ENCODE measurements around the gene PIK3CG.
"Not testable (repeated sequence)": the region's sequence is repeated elsewhere in the genome, so short reads cannot be mapped to it uniquely, and the experiment has no call there.

Gene PIK3CG

GRCh38 chr7:106898967-106899366, 33.9 kb downstream of the PIK3CG start:
- H3K36me3 ChIP-seq (ENCODE audit: control insufficient read depth in 1 of 2, insufficient read depth in 2 of 2, low read depth in 1 of 2, low read length in 2 of 2); H2BK5ac ChIP-seq (ENCODE audit: low read depth, low read length, poor library complexity, severe bottlenecking); H3K27me3 ChIP-seq (ENCODE audit: control insufficient read depth in 1 of 2, insufficient read depth in 1 of 2, low read length in 2 of 2); H2BK15ac ChIP-seq (ENCODE audit: low read depth, poor library complexity, severe bottlenecking); H4K91ac ChIP-seq (ENCODE audit: low read length); H4K8ac ChIP-seq (ENCODE audit: low read length); H3K27ac ChIP-seq (ENCODE audit: low read length, poor library complexity, severe bottlenecking); H3K4ac ChIP-seq (ENCODE audit: low read depth in 1 of 2, low read length in 2 of 2); H3K14ac ChIP-seq (ENCODE audit: low read length in 2 of 2); H2AK5ac ChIP-seq (ENCODE audit: low read length, severe bottlenecking); H2BK120ac ChIP-seq (ENCODE audit: low read depth, low read length); H3K4me3 ChIP-seq (ENCODE audit: insufficient read depth in 1 of 2, low read depth in 1 of 2, low read length in 2 of 2); H2AFZ ChIP-seq (ENCODE audit: low read depth, low read length); H3K9me3 ChIP-seq (ENCODE audit: control insufficient read depth, low read length); H3K4me2 ChIP-seq (ENCODE audit: low read length, poor library complexity, severe bottlenecking); H3K23ac ChIP-seq (ENCODE audit: low read length in 2 of 2); DNase-seq; H3K4me1 ChIP-seq (ENCODE audit: control insufficient read depth, insufficient read depth, low read depth, low read length); H3K79me1 ChIP-seq (replicated peaks; ENCODE audit: low read length, poor library complexity, severe bottlenecking); H3K9ac ChIP-seq (ENCODE audit: low read length); H3K18ac ChIP-seq (ENCODE audit: low read depth in 1 of 2, low read length in 2 of 2); H2BK12ac ChIP-seq (ENCODE audit: low read length in 2 of 2): not testable (repeated sequence)
- whole genome bisulfite sequencing = 79% methylated on average over 2 of the region's 2 CpGs

GRCh38 chr7:106901828-106902441, 36.9 kb downstream of the PIK3CG start:
- Histone ChIP-seq H3K79me1 (replicated peaks; ENCODE audit: low read length, poor library complexity, severe bottlenecking) (no peaks in the 10 kb centered on the region), H3K4me1 (ENCODE audit: control insufficient read depth, insufficient read depth, low read depth, low read length) (no peaks in the 10 kb centered on the region), H3K9me3 (ENCODE audit: control insufficient read depth, low read length) (peaks cover 7% of the 10 kb centered on the region), H3K27ac (ENCODE audit: low read length, poor library complexity, severe bottlenecking) (no peak overlapping the region), H2BK5ac (ENCODE audit: low read depth, low read length, poor library complexity, severe bottlenecking) (no peak overlapping the region), H2AK5ac (ENCODE audit: low read length, severe bottlenecking) (no peak overlapping the region), H4K91ac (ENCODE audit: low read length) (no peak overlapping the region), H2BK15ac (ENCODE audit: low read depth, poor library complexity, severe bottlenecking) (no peak overlapping the region), H3K18ac (ENCODE audit: low read depth in 1 of 2, low read length in 2 of 2) (no peak overlapping the region), H3K9ac (ENCODE audit: low read length) (no peak overlapping the region), H3K4me3 (ENCODE audit: insufficient read depth in 1 of 2, low read depth in 1 of 2, low read length in 2 of 2) (no peak overlapping the region), H3K27me3 (ENCODE audit: control insufficient read depth in 1 of 2, insufficient read depth in 1 of 2, low read length in 2 of 2) (no peaks in the 10 kb centered on the region), H4K8ac (ENCODE audit: low read length) (no peak overlapping the region), H3K4me2 (ENCODE audit: low read length, poor library complexity, severe bottlenecking) (no peak overlapping the region), H3K23ac (ENCODE audit: low read length in 2 of 2) (no peak overlapping the region), H3K36me3 (ENCODE audit: control insufficient read depth in 1 of 2, insufficient read depth in 2 of 2, low read depth in 1 of 2, low read length in 2 of 2) (no peaks in the 10 kb centered on the region), H2BK120ac (ENCODE audit: low read depth, low read length) (no peak overlapping the region), H2BK12ac (ENCODE audit: low read length in 2 of 2) (no peak overlapping the region), H3K14ac (ENCODE audit: low read length in 2 of 2) (no peak overlapping the region), H2AFZ (ENCODE audit: low read depth, low read length) (no peak overlapping the region), H3K4ac (ENCODE audit: low read depth in 1 of 2, low read length in 2 of 2) (no peak overlapping the region)
- no peak for DNase-seq
- 85% methylated on average over 2 of the region's 4 CpGs for WGBS

- WGBS = no CpG with 5 or more reads among the region's 3 CpGs
- no peak overlapping the region for H2BK5ac ChIP-seq (ENCODE audit: low read depth, low read length, poor library complexity, severe bottlenecking)
- no peak for DNase-seq
Observed at GRCh38 chr7:106905734-106906133, 40.7 kb downstream of the PIK3CG start.

GRCh38 chr7:106911959-106912358, 46.9 kb downstream of the PIK3CG start:
- Histone ChIP-seq H3K27ac (ENCODE audit: low read length, poor library complexity, severe bottlenecking) (no peak overlapping the region), H3K4me2 (ENCODE audit: low read length, poor library complexity, severe bottlenecking) (no peak overlapping the region), H3K18ac (ENCODE audit: low read depth in 1 of 2, low read length in 2 of 2) (no peak overlapping the region), H3K27me3 (ENCODE audit: control insufficient read depth in 1 of 2, insufficient read depth in 1 of 2, low read length in 2 of 2) (peaks cover 3 to 12% of the 10 kb centered on the region in 2 experiments), H3K9ac (ENCODE audit: low read length) (no peak overlapping the region), H3K9me3 (ENCODE audit: control insufficient read depth, low read length) (no peaks in the 10 kb centered on the region), H2BK12ac (ENCODE audit: low read length in 2 of 2) (no peak overlapping the region), H2AFZ (ENCODE audit: low read depth, low read length) (no peak overlapping the region), H4K8ac (ENCODE audit: low read length) (no peak overlapping the region), H4K91ac (ENCODE audit: low read length) (no peak overlapping the region), H2BK15ac (ENCODE audit: low read depth, poor library complexity, severe bottlenecking) (no peak overlapping the region), H3K23ac (ENCODE audit: low read length in 2 of 2) (no peak overlapping the region), H3K4me1 (ENCODE audit: control insufficient read depth, insufficient read depth, low read depth, low read length) (no peaks in the 10 kb centered on the region), H3K79me1 (replicated peaks; ENCODE audit: low read length, poor library complexity, severe bottlenecking) (no peaks in the 10 kb centered on the region), H3K4me3 (ENCODE audit: insufficient read depth in 1 of 2, low read depth in 1 of 2, low read length in 2 of 2) (no peak overlapping the region), H3K14ac (ENCODE audit: low read length in 2 of 2) (no peak overlapping the region), H2BK5ac (ENCODE audit: low read depth, low read length, poor library complexity, severe bottlenecking) (no peak overlapping the region), H3K36me3 (ENCODE audit: control insufficient read depth in 1 of 2, insufficient read depth in 2 of 2, low read depth in 1 of 2, low read length in 2 of 2) (no peaks in the 10 kb centered on the region), H3K4ac (ENCODE audit: low read depth in 1 of 2, low read length in 2 of 2) (no peak overlapping the region), H2BK120ac (ENCODE audit: low read depth, low read length) (no peak overlapping the region), H2AK5ac (ENCODE audit: low read length, severe bottlenecking) (no peak overlapping the region)
- WGBS = 73% methylated on average over 2 of the region's 2 CpGs
- DNase-seq = no peak

More at GRCh38 chr7:106905734-106906133, 40.7 kb downstream of the PIK3CG start:
- H3K4me2 ChIP-seq (ENCODE audit: low read length, poor library complexity, severe bottlenecking) = no peak overlapping the region
- no peak overlapping the region for H4K91ac ChIP-seq (ENCODE audit: low read length)
- H2AK5ac ChIP-seq (ENCODE audit: low read length, severe bottlenecking) = no peak overlapping the region
- H3K36me3 ChIP-seq (ENCODE audit: control insufficient read depth in 1 of 2, insufficient read depth in 2 of 2, low read depth in 1 of 2, low read length in 2 of 2) = no peaks in the 10 kb centered on the region
- no peak overlapping the region for H3K23ac ChIP-seq (ENCODE audit: low read length in 2 of 2)
- H3K18ac ChIP-seq (ENCODE audit: low read depth in 1 of 2, low read length in 2 of 2) = no peak overlapping the region
- H3K27ac ChIP-seq (ENCODE audit: low read length, poor library complexity, severe bottlenecking) = no peak overlapping the region
- no peak overlapping the region for H2BK12ac ChIP-seq (ENCODE audit: low read length in 2 of 2)
- no peaks in the 10 kb centered on the region for H3K4me1 ChIP-seq (ENCODE audit: control insufficient read depth, insufficient read depth, low read depth, low read length)
- no peak overlapping the region for H3K4ac ChIP-seq (ENCODE audit: low read depth in 1 of 2, low read length in 2 of 2)
- no peak overlapping the region for H2BK15ac ChIP-seq (ENCODE audit: low read depth, poor library complexity, severe bottlenecking)
- no peak overlapping the region for H3K9ac ChIP-seq (ENCODE audit: low read length)
- H4K8ac ChIP-seq (ENCODE audit: low read length) = no peak overlapping the region
- no peak overlapping the region for H2BK120ac ChIP-seq (ENCODE audit: low read depth, low read length)
- H3K4me3 ChIP-seq (ENCODE audit: insufficient read depth in 1 of 2, low read depth in 1 of 2, low read length in 2 of 2) = no peak overlapping the region
- H3K9me3 ChIP-seq (ENCODE audit: control insufficient read depth, low read length) = no peaks in the 10 kb centered on the region
- no peak overlapping the region for H3K14ac ChIP-seq (ENCODE audit: low read length in 2 of 2)
- H3K79me1 ChIP-seq (replicated peaks; ENCODE audit: low read length, poor library complexity, severe bottlenecking) = no peaks in the 10 kb centered on the region
- H2AFZ ChIP-seq (ENCODE audit: low read depth, low read length) = no peak overlapping the region
- peaks cover 0 to 3% of the 10 kb centered on the region in 2 experiments for H3K27me3 ChIP-seq (ENCODE audit: control insufficient read depth in 1 of 2, insufficient read depth in 1 of 2, low read length in 2 of 2)
